ENCODE results near the gene NAT16.
"Not testable (repeated sequence)": the region's sequence is repeated elsewhere in the genome, so short reads cannot be mapped to it uniquely, and the experiment has no call there.

The NAT16 gene

GRCh38 chr7:101125989-101126650 lies 54.0 kb downstream of the NAT16 start:
- DNase-seq = no peak

DNA sequence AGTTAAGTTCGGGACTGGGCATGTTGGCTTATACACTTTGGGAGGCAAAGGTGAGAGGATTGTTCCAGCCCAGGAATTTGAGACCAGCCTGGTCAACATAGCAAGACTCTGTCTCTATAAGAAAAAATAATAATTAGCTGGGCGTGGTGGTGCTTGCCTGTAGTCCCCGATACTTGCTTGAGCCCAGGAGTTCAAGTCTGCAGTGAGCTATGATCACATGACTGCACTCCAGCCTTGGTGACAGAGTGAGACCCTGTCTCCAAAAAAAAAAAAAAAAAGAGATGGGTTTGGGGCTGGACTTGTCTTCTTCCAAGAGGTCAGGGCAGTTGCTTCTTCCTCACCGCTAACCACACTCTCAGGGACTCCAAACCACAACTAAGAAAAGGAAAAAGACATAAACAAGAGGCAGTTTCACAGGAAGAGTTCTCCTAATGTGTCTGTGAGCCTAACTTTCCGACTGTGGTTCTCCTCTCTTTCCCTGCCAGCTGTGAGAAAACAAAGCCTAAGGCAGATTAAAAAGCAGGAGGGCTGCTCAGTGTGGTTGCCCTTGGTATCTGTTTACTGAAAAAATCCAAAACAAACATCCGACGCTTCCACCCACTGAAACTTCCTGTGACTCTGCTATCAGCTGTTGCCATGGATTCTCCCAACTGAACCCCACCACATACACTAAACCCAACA lies 55.6 kb downstream of the NAT16 start:
- DNase-seq = no peak

DNA sequence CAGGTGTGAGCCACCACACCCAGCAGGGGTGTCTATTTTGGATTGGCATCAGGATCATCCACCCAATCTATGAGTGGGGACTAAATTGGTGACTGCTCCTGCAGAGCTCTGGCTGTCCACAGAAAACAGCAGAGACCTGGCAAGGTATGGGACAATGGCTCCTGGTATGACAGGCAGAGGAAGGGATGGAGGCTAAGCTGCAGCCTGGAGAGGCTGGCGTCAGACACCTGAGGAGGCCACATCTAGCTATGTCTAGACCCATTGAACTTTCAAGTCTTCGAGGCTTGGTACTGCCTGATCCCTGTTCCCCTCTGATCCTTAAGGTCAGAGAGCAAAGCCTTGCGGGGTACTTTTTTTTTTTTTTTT lies 56.4 kb downstream of the NAT16 start:
- DNase-seq = no peak

DNA sequence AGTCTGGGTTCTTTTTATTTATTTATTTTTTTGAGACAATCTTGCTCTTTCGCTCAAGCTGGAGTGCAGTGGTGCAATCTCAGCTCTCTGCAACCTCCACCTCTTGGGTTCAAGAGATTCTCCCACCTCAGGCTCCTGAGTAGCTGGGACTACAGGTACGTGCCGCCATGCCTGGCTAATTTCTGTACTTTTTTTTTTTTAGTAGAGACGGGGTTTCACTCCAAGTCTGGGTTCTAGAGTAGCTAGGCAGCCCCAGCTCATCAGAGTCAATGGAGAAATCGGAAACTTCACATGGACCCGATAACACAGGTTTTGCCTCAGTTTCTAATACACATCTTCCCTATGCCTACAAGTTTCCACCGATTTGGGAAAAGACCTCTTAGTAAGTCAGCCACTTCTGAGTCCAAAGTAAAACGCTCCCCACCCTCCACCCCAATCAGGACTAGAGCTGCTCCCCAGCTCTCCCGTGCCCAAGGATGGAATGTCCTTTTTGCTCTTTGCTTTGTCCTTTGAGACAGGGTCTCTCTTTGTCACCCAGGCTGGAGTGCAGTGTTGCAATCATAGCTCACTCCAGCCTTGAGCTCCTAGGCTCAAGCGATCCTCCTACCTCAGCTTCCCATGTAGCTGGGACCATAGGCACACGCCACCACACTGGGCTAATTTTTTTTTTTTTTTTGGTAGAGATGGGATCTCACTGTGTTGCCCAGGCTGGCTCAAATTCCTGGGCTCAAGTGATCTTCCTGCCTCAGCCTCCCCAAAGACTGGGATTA lies 57.0 kb downstream of the NAT16 start:
- no peak for DNase-seq

GRCh38 chr7:101121991-101122932 lies 57.8 kb downstream of the NAT16 start:
- DNase-seq = no peak

- not testable (repeated sequence) for DNase-seq
Observed at GRCh38 chr7:101121631-101121990, 58.5 kb downstream of the NAT16 start.
